Brain microvascular endothelial cell (primary cell): ENCODE results near the gene JPH4.

Source experiments
- DNase-seq: peaks from one replicate; pipeline ENCODE4 v3.0.0-alpha.2; 2020
- H3K27ac ChIP-seq: fragments of 250-450 bp; sonication (Bioruptor Pico); 2 replicates; pipeline ENCODE4 v1.5.1; 2020; ENCODE audit warnings: mild to moderate bottlenecking, moderate library complexity
- H3K27me3 ChIP-seq: fragments of 250-450 bp; sonication (Bioruptor Pico); replicated peaks from 2 replicates; pipeline ENCODE4 v1.5.1; 2020; ENCODE audit warnings: mild to moderate bottlenecking
- H3K36me3 ChIP-seq: fragments of 250-450 bp; sonication (Bioruptor Pico); replicated peaks from 2 replicates; pipeline ENCODE4 v1.5.1; 2020; ENCODE audit warnings: mild to moderate bottlenecking
- H3K4me3 ChIP-seq: 2 replicates; pipeline ENCODE4 v1.5.1; 2011; ENCODE audit warnings: low read depth, mild to moderate bottlenecking, control low read depth, low read length, moderate library complexity
- CTCF ChIP-seq: IDR thresholded peaks from 2 replicates; pipeline ENCODE4 v1.5.1; 2011; ENCODE audit warnings: low read depth, mild to moderate bottlenecking, moderate library complexity, low read length, control low read depth, inconsistent platforms; ENCODE audit errors: missing control alignments
- in situ Hi-C: cut with HindIII; loops from 2 replicates; pipeline ENCODE4 v1.10.0; 2017; ENCODE audit warnings: low sequenced_read_pairs, low pct_ligation_motif_present

JPH4 gene

GRCh38 chr14:23556700-23557440, 21.7 kb downstream of the JPH4 start:
- no peak for TF ChIP-seq CTCF
- in situ Hi-C loops: no loop called here
- Histone ChIP-seq H3K36me3 (peaks cover 6% of the 10 kb centered on the region), H3K4me3 (peak overlapping the region; percentile 86), H3K27me3 (no peaks in the 10 kb centered on the region), H3K27ac (no peak overlapping the region)
- DNase-seq: no peak

GRCh38 chr14:23555882-23556699, 22.5 kb downstream of the JPH4 start, which contains the start of gene THTPA:
Gene THTPA, plus strand, starts transcription at chr14:23556271. Its CDS starts 487 bp downstream, at chr14:23556758.
- no peaks in the 10 kb centered on the region for H3K27me3 ChIP-seq
- no peak for TF ChIP-seq CTCF
- in situ Hi-C loops: no loop called here
- DNase-seq: peak; percentile 89
- H3K4me3 ChIP-seq: peak within 1 kb of the TSS; percentile 86
- peaks cover 6% of the 10 kb centered on the region for H3K36me3 ChIP-seq
- H3K27ac ChIP-seq: peak within 1 kb of the TSS; percentile 92

GRCh38 chr14:23555533-23555881, 23.1 kb downstream of the JPH4 start:
- Histone ChIP-seq H3K27me3 (no peaks in the 10 kb centered on the region), H3K27ac (peak overlapping the region; percentile 92), H3K4me3 (peak overlapping the region; percentile 86), H3K36me3 (peaks cover 6% of the 10 kb centered on the region)
- TF ChIP-seq CTCF: no peak
- in situ Hi-C loops: no loop called here
- no peak for DNase-seq

- in situ Hi-C loops: no loop called here
- no peak for TF ChIP-seq CTCF
- Histone ChIP-seq H3K4me3 (peak within 1 kb of the TSS; percentile 55), H3K36me3 (no peaks in the 10 kb centered on the region), H3K27ac (no peak within 1 kb of the TSS), H3K27me3 (no peaks in the 10 kb centered on the region)
- DNase-seq: peak; percentile 30
Measured at GRCh38 chr14:23551266-23552028, 27.1 kb downstream of the JPH4 start, which contains the start of gene ZFHX2. Gene ZFHX2, minus strand, starts transcription at chr14:23551765. Its CDS starts 16,440 bp downstream, at chr14:23535325.

- Histone ChIP-seq H3K36me3 (no peaks in the 10 kb centered on the region), H3K27me3 (no peaks in the 10 kb centered on the region), H3K4me3 (peak overlapping the region; percentile 55), H3K27ac (no peak overlapping the region)
- TF ChIP-seq CTCF: no peak
- in situ Hi-C loops: no loop called here
- DNase-seq: no peak
Measured at GRCh38 chr14:23550812-23551265, 27.8 kb downstream of the JPH4 start.
